ENCODE measurements around the gene TBK1.

Gene TBK1

DNA sequence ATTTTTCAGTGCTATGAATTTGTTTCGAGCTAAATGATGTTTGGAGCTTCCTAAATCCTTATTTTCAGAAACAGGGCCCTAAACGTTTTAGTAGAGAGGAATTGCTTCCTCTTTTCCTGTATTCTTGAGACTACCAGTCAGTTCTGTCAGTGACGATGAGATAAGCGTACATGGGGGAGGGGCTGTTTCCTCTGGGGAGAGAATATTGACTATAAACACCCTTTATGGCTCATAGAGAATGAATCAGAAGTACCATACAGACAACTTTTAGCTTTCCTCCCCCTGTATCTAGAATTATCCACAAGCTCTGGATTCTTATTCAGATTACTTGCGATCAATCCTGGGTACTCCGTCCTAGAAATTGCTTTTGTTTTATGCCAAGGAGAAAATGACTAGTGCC, 5.1 kb downstream of the TBK1 start:
- Histone ChIP-seq H3K27me3 (ENCODE audit: control insufficient read depth, insufficient read depth, low read length) (no peaks in the 10 kb centered on the region), H3K27ac (ENCODE audit: low read depth, low read length) (no peak overlapping the region), H3K4me3 (ENCODE audit: low read length) (no peak overlapping the region), H3K9ac (ENCODE audit: low read length) (no peak overlapping the region), H3K36me3 (ENCODE audit: control insufficient read depth, insufficient read depth, low read length) (peaks cover 8% of the 10 kb centered on the region), H3K4me1 (ENCODE audit: control insufficient read depth, insufficient read depth, low read length) (peaks cover 9% of the 10 kb centered on the region)

DNA sequence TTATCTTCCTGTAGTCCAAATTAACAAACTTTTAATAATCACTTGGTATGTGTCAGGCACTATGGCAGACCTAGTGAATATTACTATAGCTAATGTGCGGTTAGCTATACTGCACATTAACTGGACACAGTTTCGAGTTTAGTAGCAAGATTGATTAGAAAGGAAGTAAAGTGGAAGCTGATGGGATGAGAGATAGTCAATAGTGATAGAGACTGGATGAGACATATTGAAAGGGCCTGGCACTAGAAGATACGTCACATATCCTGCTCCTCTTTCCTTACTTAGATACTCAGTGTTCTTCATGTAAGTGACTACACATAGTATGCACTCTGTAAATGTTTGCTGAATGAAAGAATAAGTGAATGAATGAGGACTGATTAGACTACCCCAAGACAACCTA, 5.5 kb downstream of the TBK1 start:
- Histone ChIP-seq H3K4me1 (ENCODE audit: control insufficient read depth, insufficient read depth, low read length) (peaks cover 9% of the 10 kb centered on the region), H3K9ac (ENCODE audit: low read length) (no peak overlapping the region), H3K4me3 (ENCODE audit: low read length) (no peak overlapping the region), H3K36me3 (ENCODE audit: control insufficient read depth, insufficient read depth, low read length) (peaks cover 8% of the 10 kb centered on the region), H3K27me3 (ENCODE audit: control insufficient read depth, insufficient read depth, low read length) (no peaks in the 10 kb centered on the region), H3K27ac (ENCODE audit: low read depth, low read length) (no peak overlapping the region)

DNA sequence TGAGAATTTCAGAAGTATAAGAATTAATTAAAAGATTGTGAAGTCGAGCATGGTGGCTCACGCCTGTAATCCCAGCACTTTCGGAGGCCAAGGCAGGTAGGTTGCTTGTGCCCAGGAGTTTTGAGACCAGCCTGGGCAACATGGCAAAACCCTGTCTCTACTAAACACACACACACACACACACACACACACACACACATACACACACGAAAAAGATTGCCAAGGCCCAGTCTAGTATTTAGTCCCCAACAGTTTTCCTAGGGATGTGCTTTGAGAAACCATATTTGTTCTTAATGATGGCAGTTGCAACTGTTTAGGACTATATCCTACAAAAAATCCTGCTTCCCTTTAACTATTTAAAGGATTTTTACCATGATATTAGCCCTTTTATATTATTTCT, 6.0 kb downstream of the TBK1 start:
- Histone ChIP-seq H3K27ac (ENCODE audit: low read depth, low read length) (no peak overlapping the region), H3K27me3 (ENCODE audit: control insufficient read depth, insufficient read depth, low read length) (no peaks in the 10 kb centered on the region), H3K4me1 (ENCODE audit: control insufficient read depth, insufficient read depth, low read length) (peaks cover 9% of the 10 kb centered on the region)

DNA sequence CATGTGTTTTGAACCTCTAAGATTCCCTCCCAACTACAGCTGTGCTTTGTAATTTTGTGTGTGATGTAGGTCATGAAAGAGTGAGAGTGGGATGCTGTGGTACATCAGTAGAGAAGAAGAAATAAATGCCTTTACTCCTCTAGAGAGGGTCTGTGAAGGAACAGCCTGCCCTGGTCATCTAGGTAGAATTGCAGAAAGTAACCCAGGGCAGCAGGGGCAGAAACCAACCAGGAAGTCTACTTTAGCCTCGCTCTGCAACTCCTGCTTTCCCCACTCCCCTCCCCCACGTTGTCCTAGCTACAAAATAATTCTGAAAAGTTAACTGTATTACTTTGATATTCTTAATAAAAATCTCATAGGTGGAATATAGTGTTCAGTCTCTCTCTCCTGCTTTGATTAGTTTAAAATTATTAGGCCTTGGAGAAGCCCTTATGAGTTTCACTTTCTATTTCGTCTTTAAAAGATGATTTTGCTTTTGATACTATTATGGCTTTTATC, 7.5 kb downstream of the TBK1 start:
- H3K4me3 ChIP-seq (ENCODE audit: low read length), result peak overlapping the region; percentile 38
- H3K27me3 ChIP-seq (ENCODE audit: control insufficient read depth, insufficient read depth, low read length), result no peaks in the 10 kb centered on the region
- peak overlapping the region; percentile 56 for H3K27ac ChIP-seq (ENCODE audit: low read depth, low read length)
- H3K9ac ChIP-seq (ENCODE audit: low read length), result no peak overlapping the region
- peaks cover 4% of the 10 kb centered on the region for H3K4me1 ChIP-seq (ENCODE audit: control insufficient read depth, insufficient read depth, low read length)
- H3K36me3 ChIP-seq (ENCODE audit: control insufficient read depth, insufficient read depth, low read length), result peaks cover 8% of the 10 kb centered on the region

More for the DNA sequence above, 6.0 kb downstream of the TBK1 start:
- H3K4me3 ChIP-seq (ENCODE audit: low read length), result no peak overlapping the region
- peaks cover 8% of the 10 kb centered on the region for H3K36me3 ChIP-seq (ENCODE audit: control insufficient read depth, insufficient read depth, low read length)
- no peak overlapping the region for H3K9ac ChIP-seq (ENCODE audit: low read length)

DNA sequence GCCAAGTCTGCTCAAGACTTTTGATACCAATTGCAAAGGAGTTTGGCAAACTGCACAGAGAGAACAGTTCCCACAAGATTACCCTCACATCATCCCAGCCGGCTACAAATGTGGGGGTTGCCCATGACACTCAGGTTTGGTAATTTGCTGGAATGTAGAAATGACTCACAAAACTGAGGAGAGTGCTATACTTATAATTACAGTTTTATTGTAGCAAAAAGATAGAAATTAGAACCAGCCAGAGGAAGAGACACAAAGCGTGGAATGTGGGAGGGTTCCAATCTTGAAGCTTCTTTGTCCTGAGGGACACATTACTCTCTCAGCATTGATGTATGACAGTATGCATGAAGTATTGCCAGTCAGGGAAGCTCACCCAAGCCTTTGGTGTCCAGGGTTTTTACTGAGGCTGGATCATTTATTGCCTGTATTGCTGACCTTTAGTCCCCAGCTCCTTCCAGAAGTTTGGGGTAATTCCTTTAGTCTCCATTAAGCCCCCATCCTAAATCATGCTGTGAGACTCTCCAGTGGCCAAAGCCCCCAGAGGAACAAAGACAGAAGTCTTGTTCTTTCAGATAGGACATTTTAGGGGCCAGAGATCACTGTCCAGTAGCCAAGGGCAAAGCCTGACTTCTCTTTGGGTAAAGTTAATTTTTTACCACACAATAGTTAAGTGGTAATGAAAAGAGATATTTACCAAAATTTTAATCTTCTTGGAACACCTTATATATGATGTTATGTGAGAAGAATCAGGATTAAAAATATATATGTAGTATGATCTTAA, 9.9 kb downstream of the TBK1 start:
- H3K27me3 ChIP-seq (ENCODE audit: control insufficient read depth, insufficient read depth, low read length), result no peaks in the 10 kb centered on the region
- H3K36me3 ChIP-seq (ENCODE audit: control insufficient read depth, insufficient read depth, low read length), result peaks cover 4% of the 10 kb centered on the region
- H3K4me1 ChIP-seq (ENCODE audit: control insufficient read depth, insufficient read depth, low read length), result peaks cover 4% of the 10 kb centered on the region
- H3K4me3 ChIP-seq (ENCODE audit: low read length), result no peak overlapping the region
- no peak overlapping the region for H3K27ac ChIP-seq (ENCODE audit: low read depth, low read length)
- H3K9ac ChIP-seq (ENCODE audit: low read length), result no peak overlapping the region

DNA sequence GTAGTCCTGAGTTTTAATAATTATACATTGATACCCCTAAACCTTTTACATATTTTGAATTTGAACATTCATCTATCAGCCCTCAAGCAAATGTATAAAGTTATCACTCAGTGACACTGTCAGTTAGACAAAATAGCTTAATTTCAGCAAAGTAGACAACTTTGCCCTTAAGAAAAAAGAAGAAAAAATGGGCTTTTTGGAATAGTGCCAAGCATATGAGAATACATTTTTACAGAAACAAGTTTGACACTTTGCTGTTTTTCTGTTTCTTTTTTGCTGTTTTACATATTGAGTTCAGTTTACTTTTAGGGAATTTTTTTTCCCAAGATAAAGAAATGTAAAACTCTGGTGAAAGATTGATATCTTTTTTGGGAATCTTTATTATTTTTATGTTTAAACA, 14.3 kb downstream of the TBK1 start:
- Histone ChIP-seq H3K27ac (ENCODE audit: low read depth, low read length) (no peak overlapping the region), H3K36me3 (ENCODE audit: control insufficient read depth, insufficient read depth, low read length) (peaks cover 10% of the 10 kb centered on the region), H3K4me3 (ENCODE audit: low read length) (no peak overlapping the region), H3K9ac (ENCODE audit: low read length) (no peak overlapping the region), H3K27me3 (ENCODE audit: control insufficient read depth, insufficient read depth, low read length) (no peaks in the 10 kb centered on the region), H3K4me1 (ENCODE audit: control insufficient read depth, insufficient read depth, low read length) (no peaks in the 10 kb centered on the region)

DNA sequence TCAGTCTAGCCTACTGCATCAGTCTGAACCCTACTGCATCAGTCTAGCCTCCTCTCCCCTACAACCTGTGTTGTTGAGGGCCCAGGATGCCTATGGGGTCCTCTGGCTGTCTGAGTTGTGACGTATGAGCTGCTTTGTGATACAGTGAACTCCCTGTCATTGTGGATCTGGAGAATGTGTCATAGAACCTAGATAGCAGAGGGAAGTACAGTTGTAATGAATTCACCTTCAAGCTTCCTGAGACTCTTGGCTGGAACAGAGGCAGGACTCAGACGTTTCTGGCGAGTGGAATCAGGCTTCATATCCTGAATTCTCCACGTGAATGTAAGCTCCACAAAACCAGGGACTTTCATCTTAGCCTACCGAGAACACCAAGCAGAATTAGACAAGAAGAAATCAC, 17.0 kb downstream of the TBK1 start:
- Histone ChIP-seq H3K4me3 (ENCODE audit: low read length) (no peak overlapping the region), H3K27ac (ENCODE audit: low read depth, low read length) (no peak overlapping the region), H3K36me3 (ENCODE audit: control insufficient read depth, insufficient read depth, low read length) (peaks cover 11% of the 10 kb centered on the region), H3K27me3 (ENCODE audit: control insufficient read depth, insufficient read depth, low read length) (no peaks in the 10 kb centered on the region), H3K9ac (ENCODE audit: low read length) (no peak overlapping the region), H3K4me1 (ENCODE audit: control insufficient read depth, insufficient read depth, low read length) (no peaks in the 10 kb centered on the region)

DNA sequence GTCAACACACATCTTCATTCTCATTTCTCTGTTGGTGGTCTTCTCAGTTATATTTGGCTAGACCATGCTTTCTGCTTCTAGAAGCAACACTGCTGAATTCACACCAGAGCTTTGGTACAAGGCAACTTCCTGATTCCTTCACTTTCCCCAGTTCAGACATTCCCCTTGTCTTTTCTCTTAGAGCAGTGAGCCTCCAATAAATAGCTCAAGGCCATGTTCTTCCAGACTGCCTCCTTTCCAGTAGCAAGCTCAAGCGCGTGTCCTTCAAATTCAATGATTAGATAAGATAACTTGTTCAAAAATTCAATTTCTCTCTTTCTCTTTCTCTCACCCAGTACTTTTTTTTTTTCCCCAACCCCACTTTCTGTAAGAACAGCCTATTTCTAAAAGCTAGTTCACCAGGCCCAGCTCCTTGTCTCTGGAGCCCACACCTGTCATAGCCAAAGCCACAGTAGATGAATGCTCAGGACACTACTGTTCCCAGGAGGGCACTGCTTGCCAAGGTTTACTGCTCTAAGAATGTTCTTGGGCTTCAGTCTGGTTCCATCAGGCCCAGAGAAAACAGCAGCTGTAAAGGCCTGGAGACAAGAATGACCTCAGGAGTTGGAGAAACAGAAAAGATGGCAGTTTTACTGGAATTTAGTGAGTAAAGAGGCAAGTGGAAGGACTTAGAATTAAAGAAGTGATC, 17.7 kb downstream of the TBK1 start:
- H3K36me3 ChIP-seq (ENCODE audit: control insufficient read depth, insufficient read depth, low read length), result peaks cover 11% of the 10 kb centered on the region
- H3K9ac ChIP-seq (ENCODE audit: low read length), result no peak overlapping the region
- no peak overlapping the region for H3K27ac ChIP-seq (ENCODE audit: low read depth, low read length)

DNA sequence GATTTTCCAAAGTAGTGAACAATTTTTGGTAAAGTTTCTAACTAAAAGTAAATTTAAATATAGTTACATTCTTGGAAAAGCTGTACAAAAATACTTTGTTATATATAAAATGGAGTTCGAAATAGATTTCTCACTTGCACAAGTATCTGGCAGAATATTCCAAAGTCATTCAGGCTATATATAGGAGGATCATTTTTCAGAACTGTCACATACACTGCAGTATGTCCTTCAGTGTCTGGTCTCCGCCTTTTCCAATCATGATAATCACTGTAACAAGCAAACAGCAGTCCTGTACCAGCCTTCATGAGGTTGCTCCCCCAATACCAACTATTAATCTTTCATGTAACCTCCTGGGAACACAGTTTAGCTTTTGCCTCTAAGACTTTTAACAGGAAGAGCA, 18.6 kb downstream of the TBK1 start:
- no peak overlapping the region for H3K9ac ChIP-seq (ENCODE audit: low read length)
- no peaks in the 10 kb centered on the region for H3K4me1 ChIP-seq (ENCODE audit: control insufficient read depth, insufficient read depth, low read length)
- H3K27ac ChIP-seq (ENCODE audit: low read depth, low read length), result no peak overlapping the region
- no peak overlapping the region for H3K4me3 ChIP-seq (ENCODE audit: low read length)
- H3K27me3 ChIP-seq (ENCODE audit: control insufficient read depth, insufficient read depth, low read length), result no peaks in the 10 kb centered on the region
- peaks cover 13% of the 10 kb centered on the region for H3K36me3 ChIP-seq (ENCODE audit: control insufficient read depth, insufficient read depth, low read length)

More for the DNA sequence above, 17.7 kb downstream of the TBK1 start:
- no peaks in the 10 kb centered on the region for H3K27me3 ChIP-seq (ENCODE audit: control insufficient read depth, insufficient read depth, low read length)
- no peaks in the 10 kb centered on the region for H3K4me1 ChIP-seq (ENCODE audit: control insufficient read depth, insufficient read depth, low read length)
- H3K4me3 ChIP-seq (ENCODE audit: low read length), result no peak overlapping the region

DNA sequence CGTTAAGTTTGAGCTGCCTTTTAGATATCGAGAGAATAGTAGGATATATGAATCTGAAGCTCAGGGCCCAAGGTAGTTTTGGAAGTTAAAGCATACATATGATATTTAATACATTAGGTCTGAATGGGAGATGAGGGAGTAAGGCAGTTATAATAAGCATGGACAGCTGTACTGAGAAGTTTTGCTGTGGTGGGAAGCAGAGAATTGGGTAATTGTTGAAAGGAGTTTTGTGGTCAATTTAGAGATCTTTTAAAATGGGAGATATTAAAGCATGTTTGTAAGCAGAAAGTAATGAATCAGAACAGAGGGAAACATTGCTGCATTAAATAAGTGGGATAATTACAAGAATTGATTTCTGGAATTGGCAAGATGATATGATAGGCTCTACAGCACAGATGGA, 21.3 kb downstream of the TBK1 start:
- Histone ChIP-seq H3K27me3 (ENCODE audit: control insufficient read depth, insufficient read depth, low read length) (no peaks in the 10 kb centered on the region), H3K36me3 (ENCODE audit: control insufficient read depth, insufficient read depth, low read length) (peaks cover 13% of the 10 kb centered on the region), H3K4me3 (ENCODE audit: low read length) (no peak overlapping the region), H3K27ac (ENCODE audit: low read depth, low read length) (no peak overlapping the region), H3K9ac (ENCODE audit: low read length) (no peak overlapping the region), H3K4me1 (ENCODE audit: control insufficient read depth, insufficient read depth, low read length) (no peaks in the 10 kb centered on the region)

DNA sequence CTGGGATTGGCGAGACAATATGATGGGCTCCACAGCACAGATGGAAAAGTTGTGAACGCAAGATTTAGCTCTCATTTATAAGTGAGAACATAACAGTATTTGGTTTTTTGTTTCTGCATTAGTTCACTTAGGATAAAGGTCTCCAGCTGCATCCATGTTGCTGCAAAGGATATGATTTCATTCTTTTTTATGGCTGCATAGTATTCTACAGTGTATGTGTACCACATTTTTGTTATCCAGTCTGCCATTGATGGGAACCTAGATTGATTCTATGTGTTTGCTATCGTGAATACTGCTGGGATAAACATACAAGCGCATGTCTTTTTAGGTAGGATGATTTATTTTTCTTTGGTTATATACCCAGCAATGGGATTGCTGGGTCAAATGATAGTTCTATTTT, 23.6 kb downstream of the TBK1 start:
- no peak overlapping the region for H3K27ac ChIP-seq (ENCODE audit: low read depth, low read length)
- peaks cover 8% of the 10 kb centered on the region for H3K36me3 ChIP-seq (ENCODE audit: control insufficient read depth, insufficient read depth, low read length)
- H3K27me3 ChIP-seq (ENCODE audit: control insufficient read depth, insufficient read depth, low read length), result no peaks in the 10 kb centered on the region
- no peak overlapping the region for H3K4me3 ChIP-seq (ENCODE audit: low read length)
- H3K9ac ChIP-seq (ENCODE audit: low read length), result no peak overlapping the region
- no peaks in the 10 kb centered on the region for H3K4me1 ChIP-seq (ENCODE audit: control insufficient read depth, insufficient read depth, low read length)

DNA sequence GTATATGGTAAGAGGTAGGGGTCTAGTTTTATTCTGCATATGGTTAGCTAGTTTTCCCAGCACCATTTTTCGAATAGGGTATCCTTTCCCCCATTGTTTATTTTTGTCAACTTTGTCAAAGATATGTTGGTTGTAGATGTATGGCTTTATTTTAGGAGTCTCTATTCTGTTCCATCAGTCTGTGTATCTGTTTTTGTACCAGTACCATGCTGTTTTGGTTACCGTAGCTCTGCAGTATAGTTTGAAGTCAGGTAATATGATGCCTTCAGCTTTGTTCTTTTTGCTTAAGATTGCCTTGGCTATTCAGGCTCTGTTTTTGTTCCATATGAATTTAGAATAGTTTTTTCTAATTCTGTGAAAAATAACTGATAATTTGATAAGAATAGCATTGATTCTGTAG, 24.9 kb downstream of the TBK1 start:
- Histone ChIP-seq H3K9ac (ENCODE audit: low read length) (no peak overlapping the region), H3K36me3 (ENCODE audit: control insufficient read depth, insufficient read depth, low read length) (peaks cover 9% of the 10 kb centered on the region), H3K27ac (ENCODE audit: low read depth, low read length) (no peak overlapping the region), H3K4me1 (ENCODE audit: control insufficient read depth, insufficient read depth, low read length) (no peaks in the 10 kb centered on the region), H3K27me3 (ENCODE audit: control insufficient read depth, insufficient read depth, low read length) (no peaks in the 10 kb centered on the region), H3K4me3 (ENCODE audit: low read length) (no peak overlapping the region)

DNA sequence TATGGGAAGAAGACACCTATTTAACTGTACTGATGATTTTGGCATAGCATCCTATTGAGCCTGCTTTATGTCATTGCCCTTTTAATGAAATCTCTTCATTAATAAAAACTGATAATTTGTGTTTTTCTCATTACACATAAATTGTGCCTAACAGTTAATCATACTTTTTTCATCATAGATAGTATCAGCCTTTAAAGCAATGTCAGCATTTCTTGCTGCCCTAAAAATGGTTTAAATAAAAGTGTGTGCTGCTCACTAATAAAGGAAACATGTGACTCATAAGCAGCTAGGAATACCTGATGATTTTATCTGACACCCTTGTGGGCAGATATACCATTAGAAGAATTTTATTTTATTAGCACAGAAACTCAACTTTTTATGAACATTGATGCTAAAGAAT, 26.7 kb downstream of the TBK1 start:
- Histone ChIP-seq H3K4me1 (ENCODE audit: control insufficient read depth, insufficient read depth, low read length) (no peaks in the 10 kb centered on the region), H3K9ac (ENCODE audit: low read length) (no peak overlapping the region), H3K4me3 (ENCODE audit: low read length) (no peak overlapping the region), H3K36me3 (ENCODE audit: control insufficient read depth, insufficient read depth, low read length) (peaks cover 7% of the 10 kb centered on the region), H3K27ac (ENCODE audit: low read depth, low read length) (no peak overlapping the region), H3K27me3 (ENCODE audit: control insufficient read depth, insufficient read depth, low read length) (no peaks in the 10 kb centered on the region)
